ENCODE measurements around the gene TSEN15.

The TSEN15 gene

DNA sequence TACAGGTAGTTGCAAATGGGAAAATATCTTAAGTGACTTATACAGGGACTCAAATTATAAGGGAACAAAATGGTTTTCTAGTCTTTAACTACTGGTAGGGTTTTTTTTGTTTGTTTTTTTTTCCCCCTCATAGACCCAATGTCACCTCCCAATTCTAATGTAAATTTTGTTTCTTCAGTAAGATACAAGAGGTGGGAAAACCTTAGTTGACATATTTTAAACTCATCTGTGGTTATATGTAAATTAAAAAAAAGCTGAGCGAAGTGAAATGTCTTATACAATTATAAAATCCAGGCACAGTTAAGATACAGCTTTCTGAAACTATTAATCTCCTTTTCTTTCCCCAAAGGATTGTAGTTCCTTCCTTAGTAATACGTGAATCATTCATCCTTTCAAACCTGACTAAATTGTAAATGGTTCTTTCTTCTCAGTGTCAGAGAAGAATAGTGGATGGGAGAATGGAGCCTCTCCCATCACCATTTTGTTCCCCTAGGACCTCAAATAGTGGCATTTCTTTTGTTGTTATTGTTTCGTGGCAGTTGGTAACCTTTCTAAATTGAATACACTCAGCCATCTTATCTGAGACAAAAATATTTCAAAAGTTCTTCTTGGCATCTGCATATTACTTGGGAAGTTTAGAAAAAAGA is 11.2 kb downstream of the TSEN15 start:
- Histone ChIP-seq H4K20me1 (ENCODE audit: insufficient read depth, low read length) (no peaks in the 10 kb centered on the region), H3K27me3 (replicated peaks; ENCODE audit: insufficient read depth, low read length) (no peaks in the 10 kb centered on the region), H3K79me2 (ENCODE audit: low read length) (peaks cover 59% of the 10 kb centered on the region), H3K9ac (ENCODE audit: low read length) (no peak overlapping the region), H3K9me3 (replicated peaks; ENCODE audit: insufficient read depth, low read length) (no peaks in the 10 kb centered on the region), H3K9me2 (replicated peaks; ENCODE audit: insufficient read depth, low read length) (no peaks in the 10 kb centered on the region), H3K4me1 (ENCODE audit: low read length) (no peaks in the 10 kb centered on the region), H3K4me2 (ENCODE audit: low read depth, low read length) (no peak overlapping the region), H2AFZ (ENCODE audit: low read length) (no peak overlapping the region), H3K4me3 (ENCODE audit: low read length) (no peak overlapping the region), H3K27ac (ENCODE audit: low read length) (no peak overlapping the region), H3F3A (ENCODE audit: insufficient read depth, low read length) (no peaks in the 10 kb centered on the region), H3K36me3 (replicated peaks; ENCODE audit: insufficient read depth, low read length) (no peaks in the 10 kb centered on the region; the same call in none of the 2 replicates)
- TF ChIP-seq, protein P1, sequence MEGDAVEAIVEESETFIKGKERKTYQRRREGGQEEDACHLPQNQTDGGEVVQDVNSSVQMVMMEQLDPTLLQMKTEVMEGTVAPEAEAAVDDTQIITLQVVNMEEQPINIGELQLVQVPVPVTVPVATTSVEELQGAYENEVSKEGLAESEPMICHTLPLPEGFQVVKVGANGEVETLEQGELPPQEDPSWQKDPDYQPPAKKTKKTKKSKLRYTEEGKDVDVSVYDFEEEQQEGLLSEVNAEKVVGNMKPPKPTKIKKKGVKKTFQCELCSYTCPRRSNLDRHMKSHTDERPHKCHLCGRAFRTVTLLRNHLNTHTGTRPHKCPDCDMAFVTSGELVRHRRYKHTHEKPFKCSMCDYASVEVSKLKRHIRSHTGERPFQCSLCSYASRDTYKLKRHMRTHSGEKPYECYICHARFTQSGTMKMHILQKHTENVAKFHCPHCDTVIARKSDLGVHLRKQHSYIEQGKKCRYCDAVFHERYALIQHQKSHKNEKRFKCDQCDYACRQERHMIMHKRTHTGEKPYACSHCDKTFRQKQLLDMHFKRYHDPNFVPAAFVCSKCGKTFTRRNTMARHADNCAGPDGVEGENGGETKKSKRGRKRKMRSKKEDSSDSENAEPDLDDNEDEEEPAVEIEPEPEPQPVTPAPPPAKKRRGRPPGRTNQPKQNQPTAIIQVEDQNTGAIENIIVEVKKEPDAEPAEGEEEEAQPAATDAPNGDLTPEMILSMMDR (IDR thresholded peaks at IDR 0.05; ENCODE audit: low read length), result no peak
- TF ChIP-seq EZH2phosphoT487 (IDR thresholded peaks at IDR 0.05; ENCODE audit: low read length) (no peak), EZH2 (optimal IDR thresholded peaks at IDR 0.05; ENCODE audit: low read depth, low read length) (no peak)
- DNase-seq, result no peak

GRCh38 chr1:184065559-184065958 is 14.0 kb downstream of the TSEN15 start:
- no peak for DNase-seq
- TF ChIP-seq EZH2phosphoT487 (IDR thresholded peaks at IDR 0.05; ENCODE audit: low read length) (no peak), EZH2 (optimal IDR thresholded peaks at IDR 0.05; ENCODE audit: low read depth, low read length) (no peak)

DNA sequence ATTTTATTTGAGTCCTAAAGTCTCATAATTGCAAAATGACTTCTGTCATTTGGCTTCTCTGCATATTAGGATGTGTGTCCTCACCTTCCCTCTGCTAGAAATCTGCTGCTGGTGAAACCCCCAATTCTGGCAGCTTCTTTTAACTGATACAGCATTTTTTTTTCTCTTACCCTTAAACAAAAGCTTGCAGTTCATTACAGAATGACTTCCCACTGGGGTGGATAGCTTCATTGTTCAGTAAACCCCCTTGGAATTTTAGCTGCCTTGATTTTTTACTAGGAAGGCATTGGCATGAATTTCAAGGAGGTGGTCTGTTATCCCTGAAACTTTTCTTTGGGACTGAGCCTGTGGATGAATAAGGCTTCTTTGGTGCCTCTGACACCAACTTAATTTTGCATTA is 16.8 kb downstream of the TSEN15 start:
- H3K9me3 ChIP-seq (replicated peaks; ENCODE audit: insufficient read depth, low read length), result no peaks in the 10 kb centered on the region
- no peak overlapping the region for H2AFZ ChIP-seq (ENCODE audit: low read length)
- H3F3A ChIP-seq (ENCODE audit: insufficient read depth, low read length), result no peaks in the 10 kb centered on the region
- no peaks in the 10 kb centered on the region for H4K20me1 ChIP-seq (ENCODE audit: insufficient read depth, low read length)
- TF ChIP-seq, protein P1 (IDR thresholded peaks at IDR 0.05; ENCODE audit: low read length), result no peak
- TF ChIP-seq EZH2 (optimal IDR thresholded peaks at IDR 0.05; ENCODE audit: low read depth, low read length) (no peak), EZH2phosphoT487 (IDR thresholded peaks at IDR 0.05; ENCODE audit: low read length) (no peak)
- no peak overlapping the region for H3K4me2 ChIP-seq (ENCODE audit: low read depth, low read length)
- peaks cover 4% of the 10 kb centered on the region for H3K36me3 ChIP-seq (replicated peaks; ENCODE audit: insufficient read depth, low read length)
- no peak overlapping the region for H3K9ac ChIP-seq (ENCODE audit: low read length)
- no peak overlapping the region for H3K4me3 ChIP-seq (ENCODE audit: low read length)
- H3K79me2 ChIP-seq (ENCODE audit: low read length), result peaks cover 22% of the 10 kb centered on the region
- no peak for DNase-seq
- no peaks in the 10 kb centered on the region for H3K4me1 ChIP-seq (ENCODE audit: low read length)
- no peak overlapping the region for H3K27ac ChIP-seq (ENCODE audit: low read length)
- no peaks in the 10 kb centered on the region for H3K27me3 ChIP-seq (replicated peaks; ENCODE audit: insufficient read depth, low read length)
- H3K9me2 ChIP-seq (replicated peaks; ENCODE audit: insufficient read depth, low read length), result no peaks in the 10 kb centered on the region

More at GRCh38 chr1:184065559-184065958, 14.0 kb downstream of the TSEN15 start:
- Histone ChIP-seq H3K27ac (ENCODE audit: low read length) (no peak overlapping the region), H3K9me2 (replicated peaks; ENCODE audit: insufficient read depth, low read length) (no peaks in the 10 kb centered on the region), H3K27me3 (replicated peaks; ENCODE audit: insufficient read depth, low read length) (no peaks in the 10 kb centered on the region), H3K9ac (ENCODE audit: low read length) (no peak overlapping the region), H3K4me1 (ENCODE audit: low read length) (no peaks in the 10 kb centered on the region), H3K4me2 (ENCODE audit: low read depth, low read length) (no peak overlapping the region), H3K9me3 (replicated peaks; ENCODE audit: insufficient read depth, low read length) (no peaks in the 10 kb centered on the region), H3F3A (ENCODE audit: insufficient read depth, low read length) (no peaks in the 10 kb centered on the region), H4K20me1 (ENCODE audit: insufficient read depth, low read length) (no peaks in the 10 kb centered on the region), H3K4me3 (ENCODE audit: low read length) (no peak overlapping the region), H3K79me2 (ENCODE audit: low read length) (peaks cover 48% of the 10 kb centered on the region), H3K36me3 (replicated peaks; ENCODE audit: insufficient read depth, low read length) (peaks cover 4% of the 10 kb centered on the region), H2AFZ (ENCODE audit: low read length) (no peak overlapping the region)

- H3K9me3 ChIP-seq (replicated peaks; ENCODE audit: insufficient read depth, low read length), result no peaks in the 10 kb centered on the region
- H3K27me3 ChIP-seq (replicated peaks; ENCODE audit: insufficient read depth, low read length), result no peaks in the 10 kb centered on the region
- H3K4me1 ChIP-seq (ENCODE audit: low read length), result no peaks in the 10 kb centered on the region
- no peak overlapping the region for H3K9ac ChIP-seq (ENCODE audit: low read length)
- H3K4me3 ChIP-seq (ENCODE audit: low read length), result no peak overlapping the region
- H3K27ac ChIP-seq (ENCODE audit: low read length), result no peak overlapping the region
- no peak overlapping the region for H2AFZ ChIP-seq (ENCODE audit: low read length)
- H3K9me2 ChIP-seq (replicated peaks; ENCODE audit: insufficient read depth, low read length), result no peaks in the 10 kb centered on the region
- no peak overlapping the region for H3K4me2 ChIP-seq (ENCODE audit: low read depth, low read length)
- no peaks in the 10 kb centered on the region for H3F3A ChIP-seq (ENCODE audit: insufficient read depth, low read length)
- H3K36me3 ChIP-seq (replicated peaks; ENCODE audit: insufficient read depth, low read length), result peaks cover 4% of the 10 kb centered on the region
- H3K79me2 ChIP-seq (ENCODE audit: low read length), result peaks cover 16% of the 10 kb centered on the region
- H4K20me1 ChIP-seq (ENCODE audit: insufficient read depth, low read length), result no peaks in the 10 kb centered on the region
- TF ChIP-seq EZH2 (optimal IDR thresholded peaks at IDR 0.05; ENCODE audit: low read depth, low read length) (no peak), EZH2phosphoT487 (IDR thresholded peaks at IDR 0.05; ENCODE audit: low read length) (no peak)
- TF ChIP-seq, protein P1 (IDR thresholded peaks at IDR 0.05; ENCODE audit: low read length), result no peak
- no peak for DNase-seq
These were observed 18.1 kb downstream of the TSEN15 start for GRCh38 chr1:184069675-184070074.

All from MM.1S (cell line).